ENCODE measurements around the gene RPL28.

DNA sequence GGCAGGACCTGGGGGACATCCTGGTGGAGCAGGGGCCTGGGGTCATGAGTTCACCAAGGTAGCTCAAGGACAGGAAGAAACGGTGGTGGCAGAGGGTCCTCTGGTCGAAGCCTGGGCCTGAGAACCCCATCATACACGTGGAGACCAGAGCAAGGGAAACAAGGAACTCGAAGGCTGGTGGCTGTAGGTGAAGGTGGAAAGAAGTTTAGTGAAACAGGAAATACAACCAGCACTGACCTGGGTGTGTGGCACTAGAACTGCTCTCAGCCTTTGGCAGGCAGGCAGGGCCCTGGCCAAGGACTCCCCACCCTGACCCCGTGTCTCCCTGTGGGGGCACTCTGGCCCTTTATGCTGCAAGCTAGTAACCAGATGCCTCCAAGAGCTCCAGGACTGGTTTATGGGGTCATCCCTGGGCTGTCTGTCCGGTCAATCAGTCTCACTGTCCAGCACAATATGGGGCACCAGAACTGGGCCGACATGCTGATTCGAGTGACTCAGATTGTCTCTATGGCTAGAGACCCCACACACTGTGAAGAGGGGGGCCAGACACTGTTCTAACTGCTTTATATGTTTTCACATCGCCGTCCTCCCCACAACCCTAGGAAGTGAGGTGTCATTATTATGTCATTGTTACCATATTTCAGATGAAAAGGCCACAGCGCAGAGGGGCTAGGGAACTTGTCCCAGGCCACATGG, 35.0 kb upstream of the RPL28 start:
- no peak for TF ChIP-seq SP1 (IDR thresholded peaks at IDR 0.05)
- no peak for TF ChIP-seq FOXK2 (IDR thresholded peaks at IDR 0.05)
- no peak for TF ChIP-seq FOXM1 (IDR thresholded peaks at IDR 0.05; ENCODE audit: borderline replicate concordance)
- TF ChIP-seq ELF4 (IDR thresholded peaks at IDR 0.05) = no peak

Measured in HEK293T (cell line).